Body of pancreas (tissue), 4 donors: ENCODE results near the gene ASMT.

Experiments
- POLR2A ChIP-seq, 3 donors: fragments of 450-650 bp; IDR thresholded peaks; one replicate each; pipeline ENCODE4 v1.6.1; 2016; ENCODE audit warnings: antibody characterized with exemption in 3 of 3, mild to moderate bottlenecking in 2 of 3
- TF ChIP-seq, protein P1 (sequence below), 7 experiments: fragments of 450-650 bp in 4 of 7; fragments of 200-600 bp in 3 of 7; sonication (generic) in 3 of 7; IDR thresholded peaks; one replicate each; pipeline ENCODE4 v1.5.1; 2016 to 2019; ENCODE audit warnings: antibody characterized with exemption in 7 of 7

DNA sequence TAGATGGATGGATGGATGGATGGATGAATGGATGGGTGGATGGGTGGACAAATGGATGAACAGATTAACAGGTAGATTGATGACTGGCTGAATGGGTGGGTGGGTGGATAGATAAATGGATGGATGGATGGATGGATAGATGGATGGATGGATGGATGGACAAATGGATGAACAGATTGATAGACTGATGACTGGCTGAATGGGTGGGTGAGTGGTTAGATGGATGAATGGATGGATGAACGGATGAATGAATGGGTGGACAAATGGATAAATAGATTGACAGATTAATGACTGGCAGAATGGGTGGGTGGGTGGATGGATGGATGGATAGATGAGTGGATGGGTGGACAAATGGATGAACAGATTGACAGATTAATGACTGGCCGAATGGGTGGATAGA lies 37.0 kb upstream of the ASMT start:
- TF ChIP-seq, protein P1, sequence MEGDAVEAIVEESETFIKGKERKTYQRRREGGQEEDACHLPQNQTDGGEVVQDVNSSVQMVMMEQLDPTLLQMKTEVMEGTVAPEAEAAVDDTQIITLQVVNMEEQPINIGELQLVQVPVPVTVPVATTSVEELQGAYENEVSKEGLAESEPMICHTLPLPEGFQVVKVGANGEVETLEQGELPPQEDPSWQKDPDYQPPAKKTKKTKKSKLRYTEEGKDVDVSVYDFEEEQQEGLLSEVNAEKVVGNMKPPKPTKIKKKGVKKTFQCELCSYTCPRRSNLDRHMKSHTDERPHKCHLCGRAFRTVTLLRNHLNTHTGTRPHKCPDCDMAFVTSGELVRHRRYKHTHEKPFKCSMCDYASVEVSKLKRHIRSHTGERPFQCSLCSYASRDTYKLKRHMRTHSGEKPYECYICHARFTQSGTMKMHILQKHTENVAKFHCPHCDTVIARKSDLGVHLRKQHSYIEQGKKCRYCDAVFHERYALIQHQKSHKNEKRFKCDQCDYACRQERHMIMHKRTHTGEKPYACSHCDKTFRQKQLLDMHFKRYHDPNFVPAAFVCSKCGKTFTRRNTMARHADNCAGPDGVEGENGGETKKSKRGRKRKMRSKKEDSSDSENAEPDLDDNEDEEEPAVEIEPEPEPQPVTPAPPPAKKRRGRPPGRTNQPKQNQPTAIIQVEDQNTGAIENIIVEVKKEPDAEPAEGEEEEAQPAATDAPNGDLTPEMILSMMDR (IDR thresholded peaks at IDR 0.05), result no peak
- TF ChIP-seq POLR2A (IDR thresholded peaks at IDR 0.05), result no peak
